ENCODE data around the gene LRRC34. TPM values are rescaled to one million over a fixed set of nuclear protein-coding genes. Genes with fewer than 3 reads are reported as not detected.

LRRC34 gene
- total RNA-seq, 1 experiment from 2014 or later: not detected

- Histone ChIP-seq H3K27me3 (replicated peaks; ENCODE audit: control insufficient read depth, insufficient read depth, low read length) (no peaks in the 10 kb centered on the region), H3K4me1 (no peaks in the 10 kb centered on the region), H3K9me3 (no peaks in the 10 kb centered on the region), H3K4me3 (ENCODE audit: low read depth, low read length) (no peak overlapping the region), H3K36me3 (ENCODE audit: control insufficient read depth, insufficient read depth, low read length) (no peaks in the 10 kb centered on the region)
- Mint-ChIP-seq H3K36me3 (ENCODE audit: insufficient read depth, unreplicated experiment) (peaks cover 67% of the 10 kb centered on the region), H3K27me3 (ENCODE audit: insufficient read depth, unreplicated experiment) (no peaks in the 10 kb centered on the region), H3K9me3 (ENCODE audit: unreplicated experiment) (no peaks in the 10 kb centered on the region), H3K27ac (ENCODE audit: unreplicated experiment) (no peak overlapping the region), H3K4me3 (ENCODE audit: unreplicated experiment) (no peak overlapping the region), H3K4me1 (ENCODE audit: low read depth, unreplicated experiment) (peaks cover 5% of the 10 kb centered on the region)
- intact Hi-C loops (cut with micrococcal nuclease; ENCODE audit: unreplicated experiment): no loop called here
- BruUV-seq (replicated peaks): no TSS peak
- ChIA-PET CTCF (no interaction called here), POLR2A (no interaction called here)
- TF ChIP-seq, protein P1, sequence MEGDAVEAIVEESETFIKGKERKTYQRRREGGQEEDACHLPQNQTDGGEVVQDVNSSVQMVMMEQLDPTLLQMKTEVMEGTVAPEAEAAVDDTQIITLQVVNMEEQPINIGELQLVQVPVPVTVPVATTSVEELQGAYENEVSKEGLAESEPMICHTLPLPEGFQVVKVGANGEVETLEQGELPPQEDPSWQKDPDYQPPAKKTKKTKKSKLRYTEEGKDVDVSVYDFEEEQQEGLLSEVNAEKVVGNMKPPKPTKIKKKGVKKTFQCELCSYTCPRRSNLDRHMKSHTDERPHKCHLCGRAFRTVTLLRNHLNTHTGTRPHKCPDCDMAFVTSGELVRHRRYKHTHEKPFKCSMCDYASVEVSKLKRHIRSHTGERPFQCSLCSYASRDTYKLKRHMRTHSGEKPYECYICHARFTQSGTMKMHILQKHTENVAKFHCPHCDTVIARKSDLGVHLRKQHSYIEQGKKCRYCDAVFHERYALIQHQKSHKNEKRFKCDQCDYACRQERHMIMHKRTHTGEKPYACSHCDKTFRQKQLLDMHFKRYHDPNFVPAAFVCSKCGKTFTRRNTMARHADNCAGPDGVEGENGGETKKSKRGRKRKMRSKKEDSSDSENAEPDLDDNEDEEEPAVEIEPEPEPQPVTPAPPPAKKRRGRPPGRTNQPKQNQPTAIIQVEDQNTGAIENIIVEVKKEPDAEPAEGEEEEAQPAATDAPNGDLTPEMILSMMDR (IDR thresholded peaks at IDR 0.05; ENCODE audit: insufficient read depth in 1 of 2, low read depth in 1 of 2, low read length in 1 of 2, severe bottlenecking in 1 of 2, unreplicated experiment in 1 of 2): no peak
- no peak for DNase-seq
Measured at GRCh38 chr3:169777822-169778221, 34.9 kb downstream of the LRRC34 start.

DNA sequence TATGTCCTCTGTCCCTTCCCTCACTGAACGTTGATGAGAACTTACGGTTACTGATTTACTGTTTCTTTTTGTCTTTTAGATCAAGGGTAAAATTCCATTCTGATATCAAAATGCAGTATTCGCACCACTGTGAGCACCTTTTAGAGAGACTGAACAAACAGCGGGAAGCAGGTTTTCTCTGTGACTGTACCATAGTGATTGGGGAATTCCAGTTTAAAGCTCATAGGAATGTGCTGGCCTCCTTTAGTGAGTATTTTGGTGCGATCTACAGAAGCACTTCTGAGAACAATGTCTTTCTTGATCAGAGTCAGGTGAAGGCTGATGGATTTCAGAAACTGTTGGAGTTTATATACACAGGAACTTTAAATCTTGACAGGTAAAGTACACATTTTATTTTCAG lies 38.5 kb downstream of the LRRC34 start:
- peaks cover 5% of the 10 kb centered on the region for H3K4me1 Mint-ChIP-seq (ENCODE audit: low read depth, unreplicated experiment)
- no peaks in the 10 kb centered on the region for H3K27me3 Mint-ChIP-seq (ENCODE audit: insufficient read depth, unreplicated experiment)
- peak overlapping the region; percentile 90 for H3K4me3 ChIP-seq (ENCODE audit: low read depth, low read length)
- no peaks in the 10 kb centered on the region for H3K9me3 Mint-ChIP-seq (ENCODE audit: unreplicated experiment)
- H3K4me1 ChIP-seq: no peaks in the 10 kb centered on the region
- no peaks in the 10 kb centered on the region for H3K9me3 ChIP-seq
- TF ChIP-seq, protein P1 (IDR thresholded peaks at IDR 0.05; ENCODE audit: insufficient read depth in 1 of 2, low read depth in 1 of 2, low read length in 1 of 2, severe bottlenecking in 1 of 2, unreplicated experiment in 1 of 2): no peak
- no peak for DNase-seq
- peaks cover 57% of the 10 kb centered on the region for H3K36me3 Mint-ChIP-seq (ENCODE audit: insufficient read depth, unreplicated experiment)
- ChIA-PET CTCF (no interaction called here), POLR2A (interaction anchor here (0.8 to 1.4 kb wide), 3 partner anchors 9 to 24 kb away, joined by 5 to 12 read pairs (median 6); partner anchors contain the start of gene TERC)
- no peaks in the 10 kb centered on the region for H3K27me3 ChIP-seq (replicated peaks; ENCODE audit: control insufficient read depth, insufficient read depth, low read length)
- TSS peak; percentile 33 for BruUV-seq (replicated peaks)
- no peaks in the 10 kb centered on the region for H3K36me3 ChIP-seq (ENCODE audit: control insufficient read depth, insufficient read depth, low read length)
- intact Hi-C loops (cut with micrococcal nuclease; ENCODE audit: unreplicated experiment): no loop called here
- H3K27ac Mint-ChIP-seq (ENCODE audit: unreplicated experiment): peak overlapping the region; percentile 98
- peak overlapping the region; percentile 94 for H3K4me3 Mint-ChIP-seq (ENCODE audit: unreplicated experiment)

GRCh38 chr3:169772897-169773816 lies 39.5 kb downstream of the LRRC34 start, which contains the start of gene MYNN:
Gene MYNN, plus strand, starts transcription at chr3:169773396. Its CDS starts 900 bp downstream, at chr3:169774296.
- Mint-ChIP-seq H3K36me3 (ENCODE audit: insufficient read depth, unreplicated experiment) (peaks cover 50% of the 10 kb centered on the region), H3K27me3 (ENCODE audit: insufficient read depth, unreplicated experiment) (no peaks in the 10 kb centered on the region), H3K9me3 (ENCODE audit: unreplicated experiment) (no peaks in the 10 kb centered on the region), H3K4me3 (ENCODE audit: unreplicated experiment) (peak within 1 kb of the TSS; percentile 94), H3K4me1 (ENCODE audit: low read depth, unreplicated experiment) (peaks cover 5% of the 10 kb centered on the region), H3K27ac (ENCODE audit: unreplicated experiment) (peak within 1 kb of the TSS; percentile 98)
- TF ChIP-seq, protein P1 (IDR thresholded peaks at IDR 0.05; ENCODE audit: insufficient read depth in 1 of 2, low read depth in 1 of 2, low read length in 1 of 2, severe bottlenecking in 1 of 2, unreplicated experiment in 1 of 2): peak in 1 of 2 experiments; percentile 24
- peak; percentile 89 to 92 for DNase-seq
- no peaks in the 10 kb centered on the region for H3K27me3 ChIP-seq (replicated peaks; ENCODE audit: control insufficient read depth, insufficient read depth, low read length)
- no peaks in the 10 kb centered on the region for H3K36me3 ChIP-seq (ENCODE audit: control insufficient read depth, insufficient read depth, low read length)
- ChIA-PET POLR2A (interaction anchor here (0.8 to 1.4 kb wide), 3 partner anchors 8 to 25 kb away, joined by 5 to 12 read pairs (median 6); partner anchors contain the start of gene TERC), CTCF (no interaction called here)
- BruUV-seq (replicated peaks): TSS peak; percentile 96
- no peaks in the 10 kb centered on the region for H3K9me3 ChIP-seq
- peak within 1 kb of the TSS; percentile 90 for H3K4me3 ChIP-seq (ENCODE audit: low read depth, low read length)
- intact Hi-C loops (cut with micrococcal nuclease; ENCODE audit: unreplicated experiment): loop anchor here (1.0 to 2.0 kb wide), 2 partner anchors 10 to 194 kb away; partner anchors contain the start of gene SEC62
- H3K4me1 ChIP-seq: no peaks in the 10 kb centered on the region

All from Caco-2 (cell line).